HCT116 (cell line): ENCODE measurements around the gene TLR2. TPM values are rescaled to one million over a fixed set of nuclear protein-coding genes. Genes with fewer than 3 reads are reported as not detected.

Experiments
- ATAC-seq: fragments of 200-7000 bp; cut with Tn5 transposase; 2 replicates; pipeline ENCODE4 v1.9.1; 2020; ENCODE audit warnings: mild to moderate bottlenecking, moderate library complexity
- BruUV-seq: library from RNA; stranded (reverse); fragments of 400-500 nt; replicated peaks from 2 replicates; lab custom pipeline; 2021; lab: Mats Ljungman, UMichigan
- CTCF ChIA-PET: fragments of 300-600 bp; sonication (Branson Sonifier 250); formaldehyde crosslinking; loops from one replicate; lab custom pipeline; 2021; ENCODE audit warnings: antibody characterized with exemption; lab: Charles Lee
- POLR2A ChIA-PET: fragments of 300-600, 350-600 bp; sonication (Branson Sonifier 250); formaldehyde crosslinking; loops from one replicate; lab custom pipeline; 2021; ENCODE audit warnings: antibody characterized with exemption; lab: Charles Lee
- RAD21 ChIA-PET, 2 experiments: fragments of 300-600 bp; sonication (Branson Sonifier 250); formaldehyde crosslinking; loops; one replicate each; lab custom pipeline; 2023; ENCODE audit warnings: low total read pairs in 2 of 2; ENCODE audit not compliant: uncharacterized antibody in 2 of 2, unreplicated experiment in 2 of 2, low non-redundant PET in 1 of 2; lab: Charles Lee
- DNase-seq: peaks from one replicate; pipeline ENCODE4 v3.0.0-alpha.2; 2010; ENCODE audit warnings: low read depth, low spot score
- H2AFZ ChIP-seq: fragments of 200-600 bp; shearing (Covaris generic), sonication (generic); 2 replicates; pipeline ENCODE4 v1.6.1; 2017; ENCODE audit warnings: low read depth, mixed run types, mixed read lengths, antibody characterized with exemption, low read length; ENCODE audit not compliant: poor library complexity, severe bottlenecking
- H3K27ac ChIP-seq: 2 replicates; pipeline ENCODE4 v1.5.1; 2012; ENCODE audit warnings: low read depth, low read length
- H3K27me3 ChIP-seq: fragments of 200-600 bp; sonication (generic); 2 replicates; pipeline ENCODE4 v1.6.1; 2016; ENCODE audit warnings: mixed run types, low read length, mixed read lengths; ENCODE audit not compliant: insufficient read depth
- H3K36me3 ChIP-seq, 2 experiments: fragments of 200-500 bp in 1 of 2; fragments of 200-600 bp in 1 of 2; sonication (Bioruptor generic) in 1 of 2; sonication (generic) in 1 of 2; 2 replicates each; pipeline versions ENCODE4 v1.5.1 to v1.6.1; 2014 to 2016; ENCODE audit warnings: low read length in 2 of 2, inconsistent platforms in 1 of 2, mixed read lengths in 1 of 2, mixed run types in 1 of 2; ENCODE audit not compliant: insufficient read depth in 2 of 2, control insufficient read depth in 1 of 2
- H3K4me1 ChIP-seq, 2 experiments: fragments of 200-600 bp in 1 of 2; sonication (generic) in 1 of 2; 2 replicates each; pipeline versions ENCODE4 v1.5.1 to v1.6.1; 2012 to 2017; ENCODE audit warnings: low read length in 2 of 2, inconsistent platforms in 1 of 2, mild to moderate bottlenecking in 1 of 2, mixed read lengths in 1 of 2, mixed run types in 1 of 2, moderate library complexity in 1 of 2; ENCODE audit not compliant: insufficient read depth in 2 of 2, control insufficient read depth in 1 of 2
- H3K4me2 ChIP-seq: fragments of 200-600 bp; sonication (generic); 2 replicates; pipeline ENCODE4 v1.6.1; 2017; ENCODE audit warnings: mixed run types, low read length, mixed read lengths
- H3K4me3 ChIP-seq, 2 experiments: fragments of 200-600 bp in 1 of 2; sonication (generic) in 1 of 2; replicated peaks in 1 of 2; 2 replicates each; pipeline ENCODE4 v1.5.1; 2011 to 2016; ENCODE audit warnings: low read length in 2 of 2, control low read depth in 1 of 2, low read depth in 1 of 2, mild to moderate bottlenecking in 1 of 2, mixed read lengths in 1 of 2, mixed run types in 1 of 2
- H3K79me2 ChIP-seq: fragments of 200-600 bp; sonication (generic); 2 replicates; pipeline ENCODE4 v1.6.1; 2017; ENCODE audit warnings: mild to moderate bottlenecking, mixed run types, low read length, moderate library complexity, mixed read lengths; ENCODE audit not compliant: insufficient read depth
- H3K9ac ChIP-seq: fragments of 200-600 bp; sonication (generic); 2 replicates; pipeline ENCODE4 v1.6.1; 2016; ENCODE audit warnings: low read length, mixed read lengths
- H3K9me2 ChIP-seq: fragments of 200-600 bp; sonication (generic), shearing (Covaris generic); 2 replicates; pipeline ENCODE4 v1.6.1; 2017; ENCODE audit warnings: mixed run types, mild to moderate bottlenecking, moderate library complexity; ENCODE audit not compliant: insufficient read depth
- H3K9me3 ChIP-seq, 2 experiments: fragments of 200-500 bp in 1 of 2; fragments of 200-600 bp in 1 of 2; sonication (Bioruptor generic) in 1 of 2; sonication (generic) in 1 of 2; 2 replicates each; pipeline ENCODE4 v1.6.1; 2014 to 2017; ENCODE audit warnings: low read length in 2 of 2, mixed read lengths in 2 of 2, inconsistent platforms in 1 of 2, low read depth in 1 of 2, mild to moderate bottlenecking in 1 of 2, mixed run types in 1 of 2, moderate library complexity in 1 of 2; ENCODE audit not compliant: control insufficient read depth in 1 of 2, insufficient read depth in 1 of 2
- H4K20me1 ChIP-seq: fragments of 200-600 bp; sonication (generic), shearing (Covaris generic); 2 replicates; pipeline ENCODE4 v1.6.1; 2017; ENCODE audit warnings: mixed run types, mild to moderate bottlenecking, moderate library complexity; ENCODE audit not compliant: insufficient read depth
- ATF3 ChIP-seq: IDR thresholded peaks from 2 replicates; pipeline ENCODE4 v1.6.1; 2012
- CEBPB ChIP-seq: IDR thresholded peaks from 2 replicates; pipeline ENCODE4 v1.6.1; 2012; ENCODE audit warnings: low read depth
- EGR1 ChIP-seq: IDR thresholded peaks from 2 replicates; pipeline ENCODE4 v1.6.1; 2012; ENCODE audit warnings: low read depth
- ELF1 ChIP-seq: IDR thresholded peaks from 2 replicates; pipeline ENCODE4 v1.6.1; 2012; ENCODE audit warnings: low read depth, borderline replicate concordance
- EZH2 ChIP-seq: fragments of 200-600 bp; sonication (generic); IDR thresholded peaks from 2 replicates; pipeline ENCODE4 v1.6.1; 2017; ENCODE audit warnings: antibody characterized with exemption, mixed run types
- JUND ChIP-seq: IDR thresholded peaks from 2 replicates; pipeline ENCODE4 v1.6.1; 2012
- MAX ChIP-seq: IDR thresholded peaks from 2 replicates; pipeline ENCODE4 v1.6.1; 2012
- POLR2AphosphoS5 ChIP-seq: IDR thresholded peaks from 2 replicates; pipeline ENCODE4 v1.6.1; 2011; ENCODE audit warnings: mild to moderate bottlenecking, low read depth, low read length, moderate library complexity
- RAD21 ChIP-seq: IDR thresholded peaks from 2 replicates; pipeline ENCODE4 v1.6.1; 2012; ENCODE audit warnings: low read depth, mild to moderate bottlenecking
- SIN3A ChIP-seq: IDR thresholded peaks from 2 replicates; pipeline ENCODE4 v1.6.1; 2012; ENCODE audit warnings: low read depth
- SP1 ChIP-seq: IDR thresholded peaks from 2 replicates; pipeline ENCODE4 v1.6.1; 2012; ENCODE audit warnings: low read depth
- SRF ChIP-seq: IDR thresholded peaks from 2 replicates; pipeline ENCODE4 v1.6.1; 2012; ENCODE audit warnings: low read depth
- TCF7L2 ChIP-seq: IDR thresholded peaks from 2 replicates; pipeline ENCODE4 v1.7.0; 2011; ENCODE audit warnings: borderline replicate concordance, inconsistent platforms; ENCODE audit not compliant: insufficient read depth, insufficient read length; ENCODE audit errors: extremely low read depth
- YY1 ChIP-seq: IDR thresholded peaks from 2 replicates; pipeline ENCODE4 v1.6.1; 2011; ENCODE audit warnings: low read length, low read depth, moderate library complexity, mild to moderate bottlenecking; ENCODE audit not compliant: insufficient replicate concordance; ENCODE audit errors: extremely low read depth
- ZFX ChIP-seq: fragments of 450-650 bp; IDR thresholded peaks from 2 replicates; pipeline ENCODE4 v1.6.1; 2017
- ZNF274 ChIP-seq: fragments of 200-500 bp; sonication (Bioruptor generic); IDR thresholded peaks from 2 replicates; pipeline ENCODE4 v1.6.1; 2014; ENCODE audit warnings: mild to moderate bottlenecking, low read depth, low read length, inconsistent platforms
- intact Hi-C: fragments of 100-400 bp; cut with micrococcal nuclease; formaldehyde crosslinking; loops from 2 replicates; pipeline ENCODE4 v1.10.0; 2022
- total RNA-seq: library from RNA; stranded (reverse); gene quantifications from one replicate; pipeline ENCODE4 v1.2.1, GENCODE V29; 2021; ENCODE audit not compliant: unreplicated experiment
- TF ChIP-seq, protein P1 (sequence below): IDR thresholded peaks from 2 replicates; pipeline ENCODE4 v1.6.1; 2012; ENCODE audit warnings: low read depth
- TF ChIP-seq, protein P2 (sequence below): IDR thresholded peaks from 2 replicates; pipeline ENCODE4 v1.6.1; 2011; ENCODE audit warnings: mild to moderate bottlenecking, low read length, moderate library complexity; ENCODE audit not compliant: insufficient replicate concordance; ENCODE audit errors: extremely low read depth

TLR2 gene
- total RNA-seq, 1 experiment from 2014 or later = 0.12 TPM

DNA sequence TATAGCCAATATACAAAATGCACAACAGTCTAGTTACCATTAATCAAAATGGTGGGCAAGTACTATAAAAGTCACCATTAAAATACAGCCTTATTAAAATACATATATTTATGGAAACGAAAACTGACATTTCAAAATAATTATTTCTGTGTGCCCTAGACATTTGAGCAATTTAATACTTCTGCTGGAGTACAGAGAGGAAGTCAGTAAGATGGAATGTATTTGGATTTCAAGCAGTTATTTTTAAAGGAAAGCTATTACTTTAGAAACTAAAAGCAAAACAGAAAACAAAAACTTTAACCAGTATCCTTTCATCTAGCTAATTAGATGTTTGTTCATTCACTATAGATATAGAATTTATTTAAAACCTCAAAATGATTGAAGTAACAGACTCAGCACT, 37.8 kb upstream of the TLR2 start:
- H3K4me1 ChIP-seq = 0 out of 4 replicates have a peak, but pooled peaks cover 0 to 5% of the 10 kb centered on the region in 2 experiments
- DNase-seq = no peak
- RAD21 ChIA-PET = no interaction called here
- no peaks in the 10 kb centered on the region for H3K27me3 ChIP-seq
- no peaks in the 10 kb centered on the region for H3K9me3 ChIP-seq
- BruUV-seq = no TSS peak
- TF ChIP-seq ELF1 = no peak
- no peak for TF ChIP-seq ATF3
- TF ChIP-seq ZNF274 = no peak
- TF ChIP-seq RAD21 = no peak
- no peak for TF ChIP-seq CEBPB
- TF ChIP-seq ZFX = no peak
- no peak for TF ChIP-seq YY1
- TF ChIP-seq MAX = no peak
- TF ChIP-seq SRF = no peak
- no peak for TF ChIP-seq SIN3A
- TF ChIP-seq, protein P1, sequence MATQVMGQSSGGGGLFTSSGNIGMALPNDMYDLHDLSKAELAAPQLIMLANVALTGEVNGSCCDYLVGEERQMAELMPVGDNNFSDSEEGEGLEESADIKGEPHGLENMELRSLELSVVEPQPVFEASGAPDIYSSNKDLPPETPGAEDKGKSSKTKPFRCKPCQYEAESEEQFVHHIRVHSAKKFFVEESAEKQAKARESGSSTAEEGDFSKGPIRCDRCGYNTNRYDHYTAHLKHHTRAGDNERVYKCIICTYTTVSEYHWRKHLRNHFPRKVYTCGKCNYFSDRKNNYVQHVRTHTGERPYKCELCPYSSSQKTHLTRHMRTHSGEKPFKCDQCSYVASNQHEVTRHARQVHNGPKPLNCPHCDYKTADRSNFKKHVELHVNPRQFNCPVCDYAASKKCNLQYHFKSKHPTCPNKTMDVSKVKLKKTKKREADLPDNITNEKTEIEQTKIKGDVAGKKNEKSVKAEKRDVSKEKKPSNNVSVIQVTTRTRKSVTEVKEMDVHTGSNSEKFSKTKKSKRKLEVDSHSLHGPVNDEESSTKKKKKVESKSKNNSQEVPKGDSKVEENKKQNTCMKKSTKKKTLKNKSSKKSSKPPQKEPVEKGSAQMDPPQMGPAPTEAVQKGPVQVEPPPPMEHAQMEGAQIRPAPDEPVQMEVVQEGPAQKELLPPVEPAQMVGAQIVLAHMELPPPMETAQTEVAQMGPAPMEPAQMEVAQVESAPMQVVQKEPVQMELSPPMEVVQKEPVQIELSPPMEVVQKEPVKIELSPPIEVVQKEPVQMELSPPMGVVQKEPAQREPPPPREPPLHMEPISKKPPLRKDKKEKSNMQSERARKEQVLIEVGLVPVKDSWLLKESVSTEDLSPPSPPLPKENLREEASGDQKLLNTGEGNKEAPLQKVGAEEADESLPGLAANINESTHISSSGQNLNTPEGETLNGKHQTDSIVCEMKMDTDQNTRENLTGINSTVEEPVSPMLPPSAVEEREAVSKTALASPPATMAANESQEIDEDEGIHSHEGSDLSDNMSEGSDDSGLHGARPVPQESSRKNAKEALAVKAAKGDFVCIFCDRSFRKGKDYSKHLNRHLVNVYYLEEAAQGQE = no peak
- TF ChIP-seq, protein P2, sequence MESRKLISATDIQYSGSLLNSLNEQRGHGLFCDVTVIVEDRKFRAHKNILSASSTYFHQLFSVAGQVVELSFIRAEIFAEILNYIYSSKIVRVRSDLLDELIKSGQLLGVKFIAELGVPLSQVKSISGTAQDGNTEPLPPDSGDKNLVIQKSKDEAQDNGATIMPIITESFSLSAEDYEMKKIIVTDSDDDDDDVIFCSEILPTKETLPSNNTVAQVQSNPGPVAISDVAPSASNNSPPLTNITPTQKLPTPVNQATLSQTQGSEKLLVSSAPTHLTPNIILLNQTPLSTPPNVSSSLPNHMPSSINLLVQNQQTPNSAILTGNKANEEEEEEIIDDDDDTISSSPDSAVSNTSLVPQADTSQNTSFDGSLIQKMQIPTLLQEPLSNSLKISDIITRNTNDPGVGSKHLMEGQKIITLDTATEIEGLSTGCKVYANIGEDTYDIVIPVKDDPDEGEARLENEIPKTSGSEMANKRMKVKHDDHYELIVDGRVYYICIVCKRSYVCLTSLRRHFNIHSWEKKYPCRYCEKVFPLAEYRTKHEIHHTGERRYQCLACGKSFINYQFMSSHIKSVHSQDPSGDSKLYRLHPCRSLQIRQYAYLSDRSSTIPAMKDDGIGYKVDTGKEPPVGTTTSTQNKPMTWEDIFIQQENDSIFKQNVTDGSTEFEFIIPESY = no peak
- no peak for TF ChIP-seq EZH2
- TF ChIP-seq TCF7L2 = no peak
- TF ChIP-seq JUND = no peak
- no peak for TF ChIP-seq EGR1
- no peak for TF ChIP-seq POLR2AphosphoS5
- TF ChIP-seq SP1 = no peak
- TF ChIP-seq, all 23 proteins: peak for 0
- Histone ChIP-seq H3K9ac (no peak overlapping the region), H2AFZ (no peak overlapping the region), H3K9me2 (no peaks in the 10 kb centered on the region), H3K36me3 (no peaks in the 10 kb centered on the region), H3K4me3 (no peak overlapping the region), H4K20me1 (no peaks in the 10 kb centered on the region), H3K4me2 (no peak overlapping the region), H3K27ac (no peak overlapping the region), H3K79me2 (no peaks in the 10 kb centered on the region)
- ChIA-PET CTCF (interaction anchor here (0.7 kb wide), 1 partner anchor 103 kb away, joined by 3 read pairs; no protein-coding TSS in a partner anchor), POLR2A (no interaction called here)
- intact Hi-C loops = no loop called here
- no peak for ATAC-seq
